Measurements from ENCODE around the gene ZBP1.

Gene ZBP1

GRCh38 chr20:57609086-57609841 is 11.0 kb downstream of the ZBP1 start:
- H3K27ac Mint-ChIP-seq: no peak overlapping the region
- no peaks in the 10 kb centered on the region for H3K27me3 Mint-ChIP-seq
- no peak overlapping the region for H3K4me3 Mint-ChIP-seq
- peaks cover 14% of the 10 kb centered on the region for H3K36me3 Mint-ChIP-seq (ENCODE audit: low read depth)
- H3K9me3 Mint-ChIP-seq: no peaks in the 10 kb centered on the region
- H3K4me1 Mint-ChIP-seq (ENCODE audit: low read depth): peaks cover 18% of the 10 kb centered on the region

GRCh38 chr20:57608516-57608915 is 11.7 kb downstream of the ZBP1 start:
- H3K27ac Mint-ChIP-seq: no peak overlapping the region

GRCh38 chr20:57605878-57606277 is 14.3 kb downstream of the ZBP1 start:
- no peak overlapping the region for H3K27ac Mint-ChIP-seq
- peaks cover 20% of the 10 kb centered on the region for H3K4me1 Mint-ChIP-seq (ENCODE audit: low read depth)

More at GRCh38 chr20:57608516-57608915, 11.7 kb downstream of the ZBP1 start:
- Mint-ChIP-seq H3K9me3 (no peaks in the 10 kb centered on the region), H3K27me3 (no peaks in the 10 kb centered on the region), H3K4me3 (no peak overlapping the region), H3K4me1 (ENCODE audit: low read depth) (peaks cover 20% of the 10 kb centered on the region), H3K36me3 (ENCODE audit: low read depth) (peaks cover 13% of the 10 kb centered on the region)

GRCh38 chr20:57605045-57605444 is 15.2 kb downstream of the ZBP1 start:
- Mint-ChIP-seq H3K36me3 (ENCODE audit: low read depth) (peaks cover 6% of the 10 kb centered on the region), H3K27ac (peak overlapping the region; percentile 11), H3K4me1 (ENCODE audit: low read depth) (peaks cover 20% of the 10 kb centered on the region), H3K27me3 (no peaks in the 10 kb centered on the region), H3K9me3 (no peaks in the 10 kb centered on the region), H3K4me3 (no peak overlapping the region)

More at GRCh38 chr20:57605878-57606277, 14.3 kb downstream of the ZBP1 start:
- Mint-ChIP-seq H3K9me3 (no peaks in the 10 kb centered on the region), H3K27me3 (no peaks in the 10 kb centered on the region), H3K36me3 (ENCODE audit: low read depth) (peaks cover 6% of the 10 kb centered on the region), H3K4me3 (no peak overlapping the region)

GRCh38 chr20:57603120-57603519 is 17.1 kb downstream of the ZBP1 start:
- no peaks in the 10 kb centered on the region for H3K27me3 Mint-ChIP-seq
- peaks cover 5% of the 10 kb centered on the region for H3K36me3 Mint-ChIP-seq (ENCODE audit: low read depth)
- H3K9me3 Mint-ChIP-seq: no peaks in the 10 kb centered on the region
- no peak overlapping the region for H3K27ac Mint-ChIP-seq
- H3K4me3 Mint-ChIP-seq: no peak overlapping the region
- H3K4me1 Mint-ChIP-seq (ENCODE audit: low read depth): peaks cover 20% of the 10 kb centered on the region

GRCh38 chr20:57601737-57602136 is 18.5 kb downstream of the ZBP1 start:
- Mint-ChIP-seq H3K36me3 (ENCODE audit: low read depth) (no peaks in the 10 kb centered on the region), H3K27ac (no peak overlapping the region), H3K4me3 (no peak overlapping the region), H3K4me1 (ENCODE audit: low read depth) (peaks cover 21% of the 10 kb centered on the region), H3K9me3 (no peaks in the 10 kb centered on the region), H3K27me3 (no peaks in the 10 kb centered on the region)

GRCh38 chr20:57601211-57601570 is 19.0 kb downstream of the ZBP1 start:
- Mint-ChIP-seq H3K36me3 (ENCODE audit: low read depth) (no peaks in the 10 kb centered on the region), H3K27me3 (no peaks in the 10 kb centered on the region), H3K9me3 (no peaks in the 10 kb centered on the region), H3K4me3 (no peak overlapping the region), H3K27ac (no peak overlapping the region), H3K4me1 (ENCODE audit: low read depth) (peaks cover 24% of the 10 kb centered on the region)

- H3K27me3 Mint-ChIP-seq: no peaks in the 10 kb centered on the region
- H3K4me3 Mint-ChIP-seq: no peak overlapping the region
- peaks cover 19% of the 10 kb centered on the region for H3K4me1 Mint-ChIP-seq (ENCODE audit: low read depth)
- H3K9me3 Mint-ChIP-seq: no peaks in the 10 kb centered on the region
- H3K36me3 Mint-ChIP-seq (ENCODE audit: low read depth): no peaks in the 10 kb centered on the region
- no peak overlapping the region for H3K27ac Mint-ChIP-seq
Observed at GRCh38 chr20:57600320-57601210, 19.7 kb downstream of the ZBP1 start.

GRCh38 chr20:57598491-57598890 is 21.7 kb downstream of the ZBP1 start:
- Mint-ChIP-seq H3K36me3 (ENCODE audit: low read depth) (no peaks in the 10 kb centered on the region), H3K27me3 (peaks cover 3% of the 10 kb centered on the region), H3K4me3 (no peak overlapping the region), H3K9me3 (no peaks in the 10 kb centered on the region), H3K4me1 (ENCODE audit: low read depth) (peaks cover 8% of the 10 kb centered on the region), H3K27ac (no peak overlapping the region)

- Mint-ChIP-seq H3K9me3 (no peaks in the 10 kb centered on the region), H3K36me3 (ENCODE audit: low read depth) (no peaks in the 10 kb centered on the region), H3K27me3 (peaks cover 3% of the 10 kb centered on the region), H3K27ac (no peak overlapping the region), H3K4me3 (no peak overlapping the region), H3K4me1 (ENCODE audit: low read depth) (peaks cover 8% of the 10 kb centered on the region)
Observed at GRCh38 chr20:57598060-57598459, 22.2 kb downstream of the ZBP1 start.

- Mint-ChIP-seq H3K4me3 (no peak overlapping the region), H3K27me3 (peaks cover 3% of the 10 kb centered on the region), H3K9me3 (no peaks in the 10 kb centered on the region), H3K27ac (no peak overlapping the region), H3K4me1 (ENCODE audit: low read depth) (peaks cover 8% of the 10 kb centered on the region), H3K36me3 (ENCODE audit: low read depth) (no peaks in the 10 kb centered on the region)
Observed at GRCh38 chr20:57596998-57597939, 23.0 kb downstream of the ZBP1 start.

GRCh38 chr20:57596358-57596757 is 23.9 kb downstream of the ZBP1 start:
- H3K9me3 Mint-ChIP-seq: no peaks in the 10 kb centered on the region
- H3K36me3 Mint-ChIP-seq (ENCODE audit: low read depth): no peaks in the 10 kb centered on the region
- H3K4me3 Mint-ChIP-seq: no peak overlapping the region
- H3K27ac Mint-ChIP-seq: no peak overlapping the region
- peaks cover 3% of the 10 kb centered on the region for H3K27me3 Mint-ChIP-seq
- peaks cover 8% of the 10 kb centered on the region for H3K4me1 Mint-ChIP-seq (ENCODE audit: low read depth)

GRCh38 chr20:57595041-57596030 is 24.9 kb downstream of the ZBP1 start:
- Mint-ChIP-seq H3K36me3 (ENCODE audit: low read depth) (no peaks in the 10 kb centered on the region), H3K27me3 (peaks cover 3% of the 10 kb centered on the region), H3K27ac (no peak overlapping the region), H3K4me3 (no peak overlapping the region), H3K4me1 (ENCODE audit: low read depth) (peaks cover 8% of the 10 kb centered on the region), H3K9me3 (no peaks in the 10 kb centered on the region)
